Measurements from ENCODE around the gene GDE1. TPM values are rescaled to one million over a fixed set of nuclear protein-coding genes. Genes with fewer than 3 reads are reported as not detected.

The GDE1 gene
- 126 TPM for total RNA-seq
- long read RNA-seq, transcript GDE1-201 (6 exons, 2,958 nt): major isoform, 223 of 266 reads
- long read RNA-seq, transcript GDE1-203 (6 exons, 2,238 nt): minor isoform, 33 of 266 reads
- long read RNA-seq, partial matches to known transcripts: 2 of 266 reads
- long read RNA-seq, other reads (novel, unspliced or antisense): 6 of 266 reads

GRCh38 chr16:19521471-19522396 lies at the start of gene GDE1:
TSS of gene GDE1 (minus strand) at chr16:19522098. CDS start at chr16:19521964, 134 bp downstream.
- intact Hi-C loops (cut with micrococcal nuclease): no loop called here
- peaks cover 3% of the 10 kb centered on the region for H3K36me3 ChIP-seq
- DNase-seq: peak; percentile 96
- no peaks in the 10 kb centered on the region for H3K27me3 ChIP-seq (ENCODE audit: low read depth)
- H3K4me1 ChIP-seq: peaks cover 80% of the 10 kb centered on the region
- TF ChIP-seq CTCF (IDR thresholded peaks at IDR 0.05; ENCODE audit: borderline replicate concordance): peak; percentile 29
- H3K27ac ChIP-seq (replicated peaks): peak within 1 kb of the TSS; percentile 93
- H3K9me3 ChIP-seq (replicated peaks): no peaks in the 10 kb centered on the region
- H3K4me3 ChIP-seq: peak within 1 kb of the TSS; percentile 87

GRCh38 chr16:19567560-19567959 lies 45.7 kb upstream of the GDE1 start:
- H3K9me3 ChIP-seq (replicated peaks): peaks cover 10% of the 10 kb centered on the region
- intact Hi-C loops (cut with micrococcal nuclease): no loop called here
- no peaks in the 10 kb centered on the region for H3K4me1 ChIP-seq
- no peak overlapping the region for H3K4me3 ChIP-seq
- H3K27ac ChIP-seq (replicated peaks): no peak overlapping the region
- DNase-seq: no peak
- no peak for TF ChIP-seq CTCF (IDR thresholded peaks at IDR 0.05; ENCODE audit: borderline replicate concordance)
- no peaks in the 10 kb centered on the region for H3K27me3 ChIP-seq (ENCODE audit: low read depth)
- peaks cover 87% of the 10 kb centered on the region for H3K36me3 ChIP-seq

- Histone ChIP-seq H3K4me3 (no peak overlapping the region), H3K4me1 (no peaks in the 10 kb centered on the region), H3K36me3 (peaks cover 75% of the 10 kb centered on the region), H3K27me3 (ENCODE audit: low read depth) (no peaks in the 10 kb centered on the region), H3K27ac (replicated peaks) (no peak overlapping the region), H3K9me3 (replicated peaks) (peaks cover 10% of the 10 kb centered on the region)
- intact Hi-C loops (cut with micrococcal nuclease): no loop called here
- DNase-seq: no peak
- no peak for TF ChIP-seq CTCF (IDR thresholded peaks at IDR 0.05; ENCODE audit: borderline replicate concordance)
These were observed 44.5 kb upstream of the GDE1 start for GRCh38 chr16:19566362-19566761.

- H3K9me3 ChIP-seq (replicated peaks): peaks cover 10% of the 10 kb centered on the region
- no peak overlapping the region for H3K4me3 ChIP-seq
- no peaks in the 10 kb centered on the region for H3K27me3 ChIP-seq (ENCODE audit: low read depth)
- H3K27ac ChIP-seq (replicated peaks): no peak overlapping the region
- DNase-seq: no peak
- H3K36me3 ChIP-seq: peaks cover 45% of the 10 kb centered on the region
- H3K4me1 ChIP-seq: no peaks in the 10 kb centered on the region
- TF ChIP-seq CTCF (IDR thresholded peaks at IDR 0.05; ENCODE audit: borderline replicate concordance): no peak
- intact Hi-C loops (cut with micrococcal nuclease): no loop called here
These were observed 41.5 kb upstream of the GDE1 start for GRCh38 chr16:19563377-19563776.

- H3K36me3 ChIP-seq: peaks cover 13% of the 10 kb centered on the region
These were observed 38.2 kb upstream of the GDE1 start for GRCh38 chr16:19560078-19560477.

More at GRCh38 chr16:19560078-19560477, 38.2 kb upstream of the GDE1 start:
- Histone ChIP-seq H3K4me3 (no peak overlapping the region), H3K27me3 (ENCODE audit: low read depth) (no peaks in the 10 kb centered on the region), H3K27ac (replicated peaks) (no peak overlapping the region), H3K4me1 (peaks cover 10% of the 10 kb centered on the region), H3K9me3 (replicated peaks) (peaks cover 10% of the 10 kb centered on the region)
- intact Hi-C loops (cut with micrococcal nuclease): no loop called here
- TF ChIP-seq CTCF (IDR thresholded peaks at IDR 0.05; ENCODE audit: borderline replicate concordance): no peak
- no peak for DNase-seq
